Kidney epithelial cell (primary cell): ENCODE data around the gene AFF1. TPM values are rescaled to one million over a fixed set of nuclear protein-coding genes. Genes with fewer than 3 reads are reported as not detected.

Source experiments
- DNase-seq: peaks from one replicate; pipeline ENCODE4 v3.0.0-alpha.2; 2010; ENCODE audit warnings: low read depth
- H3K27me3 ChIP-seq: 2 replicates; pipeline ENCODE4 v1.6.0; 2011; ENCODE audit warnings: low read length; ENCODE audit not compliant: control insufficient read depth, insufficient read depth
- H3K36me3 ChIP-seq: 2 replicates; pipeline ENCODE4 v1.5.1; 2011; ENCODE audit warnings: low read length; ENCODE audit not compliant: control insufficient read depth, insufficient read depth
- H3K4me3 ChIP-seq: 2 replicates; pipeline ENCODE4 v1.5.1; 2011; ENCODE audit warnings: low read depth, mild to moderate bottlenecking, control low read depth, low read length
- CTCF ChIP-seq: IDR thresholded peaks from 2 replicates; pipeline ENCODE4 v1.5.1; 2011; ENCODE audit warnings: mild to moderate bottlenecking, moderate library complexity, low read length, control low read depth, inconsistent platforms; ENCODE audit not compliant: insufficient read depth, poor library complexity, severe bottlenecking
- total RNA-seq: library from RNA; depleted of rRNA; stranded (reverse); fragments of >200 nt; gene quantifications from 2 replicates; pipeline ENCODE4 v1.2.3, GENCODE V29; 2015

Gene AFF1
- total RNA-seq, 1 donor from 2014 or later = 16.9 TPM

DNA sequence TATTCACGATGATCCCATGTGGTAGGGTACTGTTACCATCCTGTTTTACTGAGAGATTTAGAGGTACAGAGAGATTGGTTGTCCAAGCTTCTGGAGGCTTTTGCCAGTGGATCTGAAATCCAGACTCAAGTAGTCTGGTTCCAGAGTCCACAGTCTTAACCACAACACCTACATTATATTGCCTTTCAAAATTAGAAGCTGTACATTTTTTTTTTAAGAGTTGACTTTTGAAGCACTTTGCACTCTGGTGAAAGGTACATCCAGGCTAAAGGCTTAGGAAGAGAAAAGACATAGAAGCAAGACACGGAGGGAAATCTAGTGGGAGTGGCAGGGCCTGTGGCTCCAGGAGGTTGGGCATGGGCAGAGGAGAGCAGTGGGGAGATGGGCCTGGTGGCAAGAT, 122.1 kb downstream of the AFF1 start:
- no peaks in the 10 kb centered on the region for H3K36me3 ChIP-seq
- no peak for DNase-seq
- no peak for TF ChIP-seq CTCF
- H3K27me3 ChIP-seq = no peaks in the 10 kb centered on the region
- no peak overlapping the region for H3K4me3 ChIP-seq

DNA sequence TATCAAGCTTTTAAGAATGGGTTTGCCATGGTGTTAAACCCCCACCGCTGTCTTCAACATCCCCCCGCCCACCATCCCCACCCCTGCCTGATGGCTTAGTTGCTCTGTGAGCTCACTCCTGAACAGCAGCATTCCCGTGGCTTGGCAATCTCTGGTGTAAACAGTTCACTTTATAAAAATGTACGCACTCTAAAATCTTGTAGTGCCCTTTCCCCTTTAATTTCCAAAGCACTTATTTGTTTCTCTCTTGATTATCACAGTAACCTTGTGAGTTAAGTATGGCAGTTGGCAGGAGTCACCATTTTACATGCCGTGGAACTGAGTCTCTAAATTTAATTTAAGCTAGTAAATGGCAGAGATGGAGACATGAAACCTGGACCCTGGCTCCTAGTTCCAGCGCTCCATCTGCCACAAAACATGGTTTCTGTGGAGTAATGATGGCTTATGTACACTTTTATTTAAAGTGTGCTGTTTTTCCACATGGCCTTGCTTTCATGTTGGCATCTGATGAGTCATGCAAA, 123.1 kb downstream of the AFF1 start:
- H3K36me3 ChIP-seq = no peaks in the 10 kb centered on the region
- DNase-seq = no peak
- no peak overlapping the region for H3K4me3 ChIP-seq
- H3K27me3 ChIP-seq = no peaks in the 10 kb centered on the region
- TF ChIP-seq CTCF = no peak

GRCh38 chr4:87058356-87059073, 123.7 kb downstream of the AFF1 start:
- peak; percentile 52 for TF ChIP-seq CTCF
- Histone ChIP-seq H3K36me3 (no peaks in the 10 kb centered on the region), H3K4me3 (no peak overlapping the region), H3K27me3 (no peaks in the 10 kb centered on the region)
- no peak for DNase-seq

DNA sequence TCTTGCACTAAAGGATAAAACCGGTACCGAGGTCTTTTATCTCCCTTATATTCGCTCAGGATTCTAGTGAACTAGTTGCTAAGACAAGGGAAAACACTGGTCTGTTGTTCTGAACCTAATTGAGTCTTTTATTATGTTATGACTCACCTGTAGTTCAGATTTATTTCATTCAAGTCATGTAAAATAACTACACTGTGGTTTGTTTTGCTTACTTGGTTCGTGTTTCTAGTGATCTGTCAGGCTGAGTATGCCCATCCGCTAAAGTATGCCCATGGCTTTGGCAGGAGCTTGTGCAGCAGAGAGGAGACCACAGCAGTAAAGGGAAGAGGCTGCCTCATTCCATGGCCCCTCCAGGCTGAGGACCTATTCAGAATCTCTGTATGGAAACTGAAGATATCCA, 126.1 kb downstream of the AFF1 start:
- TF ChIP-seq CTCF = no peak
- H3K36me3 ChIP-seq = no peaks in the 10 kb centered on the region
- DNase-seq = peak; percentile 92
- H3K4me3 ChIP-seq = no peak overlapping the region
- H3K27me3 ChIP-seq = no peaks in the 10 kb centered on the region

- H3K36me3 ChIP-seq = no peaks in the 10 kb centered on the region
- no peaks in the 10 kb centered on the region for H3K27me3 ChIP-seq
- no peak for DNase-seq
- no peak overlapping the region for H3K4me3 ChIP-seq
- TF ChIP-seq CTCF = no peak
Measured at GRCh38 chr4:87065021-87065420, 130.2 kb downstream of the AFF1 start.
